ENCODE results near the gene SOCS1. TPM values are rescaled to one million over a fixed set of nuclear protein-coding genes. Genes with fewer than 3 reads are reported as not detected.

SOCS1 gene
- total RNA-seq, 1 experiment from 2014 or later: 16.4 TPM

DNA sequence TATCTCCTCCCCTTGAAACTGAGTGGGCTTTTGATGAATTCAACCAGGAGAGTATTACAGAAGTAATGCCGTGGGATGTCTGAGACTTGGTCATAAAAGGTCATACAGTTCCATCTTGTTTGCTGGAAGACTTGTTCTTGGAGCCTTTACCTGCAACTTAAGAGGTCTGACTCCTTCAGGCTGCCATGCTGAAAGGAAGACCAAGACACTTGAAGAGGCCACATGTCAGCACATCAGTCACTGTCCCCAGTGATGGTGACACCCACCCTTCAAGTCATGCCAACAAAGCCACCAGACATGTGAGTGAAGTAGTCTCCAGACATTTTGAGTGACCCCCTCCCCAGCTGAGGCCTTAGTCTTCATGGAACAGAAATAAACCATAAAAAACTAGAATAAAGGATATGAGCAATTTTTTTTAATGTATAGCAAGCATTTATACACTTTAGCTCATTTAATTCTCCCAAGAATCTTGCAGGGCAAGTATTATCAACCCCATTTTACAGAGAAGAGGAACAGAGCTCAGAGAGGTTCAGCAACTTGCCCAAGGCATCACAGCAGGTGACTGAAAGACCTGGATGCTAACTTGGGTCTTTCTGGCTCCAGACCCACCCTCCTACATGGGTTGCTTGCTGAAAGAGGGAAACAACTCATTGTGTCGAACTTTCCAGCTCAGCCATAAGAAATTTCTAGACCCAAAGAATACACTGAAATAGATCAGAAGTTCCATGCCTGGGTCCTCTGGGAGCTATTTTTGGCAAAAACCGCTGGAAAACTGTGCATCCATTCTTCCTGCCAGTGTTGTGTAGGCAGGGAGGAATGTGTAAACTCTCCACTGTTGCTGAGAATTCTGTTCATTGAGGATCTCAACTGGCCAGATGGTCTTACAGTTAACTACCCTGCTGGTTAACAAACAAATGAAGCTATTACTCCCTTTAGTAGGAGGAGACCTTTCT lies 38.1 kb downstream of the SOCS1 start:
- Histone ChIP-seq H3K4me3 (ENCODE audit: insufficient read depth, low read depth, low read length) (no peak overlapping the region), H3K27me3 (ENCODE audit: control insufficient read depth, insufficient read depth, low read length) (no peaks in the 10 kb centered on the region), H3K36me3 (replicated peaks; ENCODE audit: control insufficient read depth, insufficient read depth, low read length) (no peaks in the 10 kb centered on the region)
- DNase-seq: no peak

- no peak for DNase-seq
- Histone ChIP-seq H3K27me3 (ENCODE audit: control insufficient read depth, insufficient read depth, low read length) (no peaks in the 10 kb centered on the region), H3K4me3 (ENCODE audit: insufficient read depth, low read depth, low read length) (no peak overlapping the region), H3K36me3 (replicated peaks; ENCODE audit: control insufficient read depth, insufficient read depth, low read length) (no peaks in the 10 kb centered on the region)
Observed at GRCh38 chr16:11215935-11216556, 40.0 kb downstream of the SOCS1 start.

- H3K27me3 ChIP-seq (ENCODE audit: control insufficient read depth, insufficient read depth, low read length): no peaks in the 10 kb centered on the region
- H3K36me3 ChIP-seq (replicated peaks; ENCODE audit: control insufficient read depth, insufficient read depth, low read length): no peaks in the 10 kb centered on the region
- no peak overlapping the region for H3K4me3 ChIP-seq (ENCODE audit: insufficient read depth, low read depth, low read length)
- DNase-seq: no peak
Observed at GRCh38 chr16:11213799-11214198, 42.2 kb downstream of the SOCS1 start.

DNA sequence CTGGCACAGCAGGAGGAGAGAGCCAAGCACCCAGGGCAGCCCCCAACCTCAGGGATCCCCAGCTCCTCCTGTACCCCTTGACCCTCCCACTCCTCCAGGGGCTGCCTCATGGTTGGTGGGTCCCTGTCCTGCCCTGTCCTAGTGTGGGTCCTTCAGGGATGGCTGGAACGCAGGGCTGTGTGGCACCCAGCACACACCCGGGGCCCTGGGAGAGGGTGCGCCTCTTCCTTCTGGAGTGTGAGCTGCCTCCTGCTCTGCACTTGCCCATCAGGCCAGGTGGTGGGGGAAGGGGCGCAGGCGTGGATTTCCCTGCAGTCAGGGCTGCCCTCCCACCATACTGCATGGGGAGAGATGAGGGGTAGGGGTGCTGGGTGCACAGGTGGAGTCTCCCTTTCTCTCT lies 42.6 kb downstream of the SOCS1 start:
- no peak for DNase-seq
- Histone ChIP-seq H3K36me3 (replicated peaks; ENCODE audit: control insufficient read depth, insufficient read depth, low read length) (no peaks in the 10 kb centered on the region), H3K27me3 (ENCODE audit: control insufficient read depth, insufficient read depth, low read length) (no peaks in the 10 kb centered on the region), H3K4me3 (ENCODE audit: insufficient read depth, low read depth, low read length) (no peak overlapping the region)

GRCh38 chr16:11212798-11213196 lies 43.2 kb downstream of the SOCS1 start:
- Histone ChIP-seq H3K36me3 (replicated peaks; ENCODE audit: control insufficient read depth, insufficient read depth, low read length) (no peaks in the 10 kb centered on the region), H3K4me3 (ENCODE audit: insufficient read depth, low read depth, low read length) (no peak overlapping the region), H3K27me3 (ENCODE audit: control insufficient read depth, insufficient read depth, low read length) (no peaks in the 10 kb centered on the region)
- no peak for DNase-seq

- Histone ChIP-seq H3K27me3 (ENCODE audit: control insufficient read depth, insufficient read depth, low read length) (no peaks in the 10 kb centered on the region), H3K4me3 (ENCODE audit: insufficient read depth, low read depth, low read length) (no peak overlapping the region), H3K36me3 (replicated peaks; ENCODE audit: control insufficient read depth, insufficient read depth, low read length) (no peaks in the 10 kb centered on the region)
- peak; percentile 63 for DNase-seq
Observed at GRCh38 chr16:11211977-11212797, 43.8 kb downstream of the SOCS1 start.

- H3K36me3 ChIP-seq (replicated peaks; ENCODE audit: control insufficient read depth, insufficient read depth, low read length): no peaks in the 10 kb centered on the region
- no peaks in the 10 kb centered on the region for H3K27me3 ChIP-seq (ENCODE audit: control insufficient read depth, insufficient read depth, low read length)
- DNase-seq: no peak
Observed at GRCh38 chr16:11211061-11211976, 44.7 kb downstream of the SOCS1 start.

GRCh38 chr16:11210260-11210659 lies 45.7 kb downstream of the SOCS1 start:
- no peak overlapping the region for H3K4me3 ChIP-seq (ENCODE audit: insufficient read depth, low read depth, low read length)
- no peak for DNase-seq
- H3K27me3 ChIP-seq (ENCODE audit: control insufficient read depth, insufficient read depth, low read length): no peaks in the 10 kb centered on the region
- no peaks in the 10 kb centered on the region for H3K36me3 ChIP-seq (replicated peaks; ENCODE audit: control insufficient read depth, insufficient read depth, low read length)

More at GRCh38 chr16:11211061-11211976, 44.7 kb downstream of the SOCS1 start:
- H3K4me3 ChIP-seq (ENCODE audit: insufficient read depth, low read depth, low read length): no peak overlapping the region

DNA sequence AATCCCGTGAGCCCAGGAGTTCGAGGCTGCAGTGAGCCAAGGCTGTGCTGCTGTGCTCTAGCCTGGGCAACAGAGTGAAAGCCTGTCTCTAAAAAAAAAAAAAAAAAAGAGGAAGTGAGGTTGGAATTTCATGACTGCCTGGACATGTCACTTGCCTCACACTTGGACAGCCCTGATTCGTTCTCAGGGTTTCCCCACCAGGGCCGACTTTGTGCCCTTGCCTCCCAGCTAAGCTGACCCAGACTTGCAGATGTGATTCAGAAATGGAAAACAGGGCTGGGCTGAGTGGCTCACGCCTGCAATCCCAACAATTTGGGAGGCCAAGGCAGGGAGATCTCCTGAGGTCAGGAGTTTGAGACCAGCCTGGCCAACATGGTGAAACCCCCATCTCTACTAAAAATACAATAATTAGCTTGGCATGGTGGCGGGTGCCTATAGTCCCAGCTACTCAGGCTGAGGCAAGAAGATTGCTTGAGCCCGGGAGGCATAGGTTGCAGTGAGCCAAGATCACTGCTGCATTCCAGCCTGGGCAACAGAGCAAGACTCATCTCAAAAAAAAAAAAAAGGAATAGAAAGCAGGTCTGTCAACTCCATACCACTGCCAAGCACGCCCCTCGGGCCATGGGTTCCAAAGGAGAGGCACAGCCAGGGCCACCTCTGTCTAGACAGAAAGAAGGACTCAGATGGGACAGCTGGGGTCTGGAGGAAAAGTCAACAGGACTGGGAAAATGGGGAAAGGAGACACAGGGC lies 46.9 kb downstream of the SOCS1 start:
- Histone ChIP-seq H3K27me3 (ENCODE audit: control insufficient read depth, insufficient read depth, low read length) (no peaks in the 10 kb centered on the region), H3K36me3 (replicated peaks; ENCODE audit: control insufficient read depth, insufficient read depth, low read length) (no peaks in the 10 kb centered on the region), H3K4me3 (ENCODE audit: insufficient read depth, low read depth, low read length) (no peak overlapping the region)
- DNase-seq: no peak

DNA sequence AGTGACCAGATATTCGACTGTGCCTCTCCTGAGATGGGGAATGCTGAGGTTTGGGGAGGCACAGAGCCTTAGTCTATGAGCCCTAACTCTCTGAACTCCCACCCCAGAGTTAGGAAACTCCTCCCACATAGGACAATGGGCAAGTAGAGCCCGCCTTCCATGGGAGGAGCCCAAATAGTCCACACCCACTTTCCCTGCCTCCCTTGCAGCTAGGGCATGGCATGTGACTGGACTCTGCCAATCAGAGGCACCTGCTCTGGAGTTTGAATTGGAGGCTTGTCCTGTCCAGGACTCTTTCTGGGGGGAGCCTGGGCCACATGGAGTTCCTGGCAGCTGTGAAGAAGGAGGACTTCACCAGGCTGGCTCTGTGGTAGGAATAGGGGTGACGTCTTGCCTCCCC lies 48.4 kb downstream of the SOCS1 start:
- Histone ChIP-seq H3K27me3 (ENCODE audit: control insufficient read depth, insufficient read depth, low read length) (no peaks in the 10 kb centered on the region), H3K36me3 (replicated peaks; ENCODE audit: control insufficient read depth, insufficient read depth, low read length) (no peaks in the 10 kb centered on the region), H3K4me3 (ENCODE audit: insufficient read depth, low read depth, low read length) (no peak overlapping the region)
- DNase-seq: no peak

DNA sequence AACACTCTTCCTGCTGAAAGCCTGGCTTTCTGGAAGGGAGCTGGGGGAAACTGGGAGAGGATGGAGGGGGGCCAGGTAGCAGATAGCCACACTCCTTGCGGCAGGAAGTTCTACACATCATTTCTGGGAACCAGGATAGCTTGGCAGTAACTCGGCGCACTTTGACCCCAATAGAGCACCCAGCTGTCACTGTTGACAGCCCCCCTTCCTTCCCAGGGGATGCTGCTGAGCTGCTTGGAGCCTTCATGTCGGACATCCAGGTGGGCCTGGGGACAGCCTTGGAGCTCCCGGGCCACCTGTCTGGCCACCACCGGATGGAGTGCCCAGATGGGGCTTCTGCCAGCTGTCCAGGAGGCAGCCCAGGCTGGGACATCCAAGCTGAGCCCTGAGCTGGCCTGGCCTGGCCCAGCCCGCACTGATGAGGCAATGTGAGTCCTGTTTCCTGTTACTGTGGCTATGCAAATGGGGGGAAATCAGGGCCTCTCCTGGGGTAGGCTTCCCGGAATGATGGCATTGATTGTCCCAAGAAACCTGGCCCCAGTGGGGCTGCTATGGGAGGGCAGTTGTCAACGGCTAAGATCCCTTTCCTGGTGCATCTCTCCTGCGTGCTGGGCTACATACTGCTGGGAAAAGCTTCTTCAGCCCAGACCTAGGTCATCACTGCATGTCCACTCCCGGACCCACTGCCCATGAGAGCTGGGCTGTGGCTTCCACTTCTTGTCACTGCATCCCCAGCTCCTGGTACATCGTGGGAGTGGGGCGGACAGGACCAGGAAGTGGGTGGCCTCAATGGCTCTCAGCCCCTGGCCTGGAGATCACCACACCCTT lies 50.0 kb downstream of the SOCS1 start:
- H3K27me3 ChIP-seq (ENCODE audit: control insufficient read depth, insufficient read depth, low read length): no peaks in the 10 kb centered on the region
- DNase-seq: peak; percentile 73
- H3K4me3 ChIP-seq (ENCODE audit: insufficient read depth, low read depth, low read length): no peak overlapping the region
- no peaks in the 10 kb centered on the region for H3K36me3 ChIP-seq (replicated peaks; ENCODE audit: control insufficient read depth, insufficient read depth, low read length)

DNA sequence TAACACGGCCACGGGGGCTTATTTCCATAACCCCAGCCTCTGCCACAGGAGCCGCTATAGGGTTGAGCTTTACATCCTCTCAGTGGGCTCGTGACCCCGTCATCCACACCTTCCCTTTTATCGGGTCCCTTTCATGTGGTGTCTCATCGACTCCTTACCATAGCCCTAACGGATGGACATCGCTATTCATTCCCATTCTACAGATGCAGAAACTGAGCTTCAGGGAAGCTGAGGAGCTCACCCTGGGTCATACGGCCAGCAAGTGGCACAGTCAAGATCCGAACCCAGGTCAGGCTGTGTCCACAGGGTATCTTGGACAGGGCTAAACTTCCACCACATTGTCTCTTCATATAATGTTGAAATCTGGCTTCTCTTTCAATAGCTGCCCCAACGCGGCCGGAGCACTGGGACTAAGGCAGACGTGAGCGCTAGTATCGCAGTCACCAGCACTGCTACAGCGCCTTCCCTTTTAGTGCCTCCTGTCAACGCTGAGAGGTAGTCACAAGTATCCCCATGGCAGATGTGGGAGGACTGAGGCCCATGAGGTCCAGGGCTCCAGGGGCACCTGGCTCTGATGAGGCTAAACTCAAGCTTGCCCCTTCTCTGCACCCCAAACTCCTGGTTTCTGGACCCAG lies 50.8 kb downstream of the SOCS1 start:
- Histone ChIP-seq H3K27me3 (ENCODE audit: control insufficient read depth, insufficient read depth, low read length) (no peaks in the 10 kb centered on the region), H3K4me3 (ENCODE audit: insufficient read depth, low read depth, low read length) (no peak overlapping the region), H3K36me3 (replicated peaks; ENCODE audit: control insufficient read depth, insufficient read depth, low read length) (no peaks in the 10 kb centered on the region)

More for the DNA sequence above, 50.8 kb downstream of the SOCS1 start:
- DNase-seq: no peak
